HK-2 (cell line): ENCODE measurements around the gene HSPA12A.

Experiments used
- DNase-seq: peaks from one replicate; pipeline ENCODE4 v3.0.0-alpha.2; 2018; ENCODE audit not compliant: unreplicated experiment

Gene HSPA12A

DNA sequence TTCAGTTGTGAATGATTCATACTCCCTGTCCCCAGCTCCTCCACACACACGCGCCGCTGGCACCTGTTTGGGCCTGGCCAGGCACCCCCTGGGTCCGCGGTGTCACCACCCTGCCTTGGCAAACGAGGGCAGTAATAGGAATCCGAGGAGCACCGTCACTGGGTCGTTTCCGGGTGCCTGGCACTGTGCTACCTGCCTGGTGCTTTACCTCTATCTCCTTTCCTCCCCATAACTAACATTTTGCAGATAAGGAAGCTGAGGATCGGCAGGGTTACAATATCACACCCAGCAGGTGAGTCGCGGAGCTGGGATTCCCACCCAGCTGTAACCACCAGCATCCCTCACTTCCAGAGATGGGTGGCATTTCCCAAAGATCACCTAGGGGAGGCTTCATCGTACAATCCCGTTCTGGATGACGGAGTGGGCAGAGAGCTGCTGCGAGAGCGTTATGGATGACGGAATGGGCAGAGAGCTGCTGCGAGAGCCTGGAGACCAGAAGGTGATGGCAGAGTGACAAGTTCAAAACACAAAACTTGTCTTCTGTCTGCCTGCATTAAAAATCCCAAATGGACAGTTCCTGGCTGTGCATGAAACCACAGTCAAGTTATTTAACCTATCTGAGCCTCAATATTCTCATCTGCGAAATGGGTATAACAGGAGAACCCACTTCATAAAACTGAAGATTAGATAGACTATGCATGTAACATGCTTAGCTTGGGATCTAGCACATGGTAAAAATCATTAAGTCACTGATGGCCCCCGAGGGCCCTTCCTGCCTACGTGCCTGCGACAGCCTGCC is 1.1 kb upstream of the HSPA12A start:
- DNase-seq = no peak

DNA sequence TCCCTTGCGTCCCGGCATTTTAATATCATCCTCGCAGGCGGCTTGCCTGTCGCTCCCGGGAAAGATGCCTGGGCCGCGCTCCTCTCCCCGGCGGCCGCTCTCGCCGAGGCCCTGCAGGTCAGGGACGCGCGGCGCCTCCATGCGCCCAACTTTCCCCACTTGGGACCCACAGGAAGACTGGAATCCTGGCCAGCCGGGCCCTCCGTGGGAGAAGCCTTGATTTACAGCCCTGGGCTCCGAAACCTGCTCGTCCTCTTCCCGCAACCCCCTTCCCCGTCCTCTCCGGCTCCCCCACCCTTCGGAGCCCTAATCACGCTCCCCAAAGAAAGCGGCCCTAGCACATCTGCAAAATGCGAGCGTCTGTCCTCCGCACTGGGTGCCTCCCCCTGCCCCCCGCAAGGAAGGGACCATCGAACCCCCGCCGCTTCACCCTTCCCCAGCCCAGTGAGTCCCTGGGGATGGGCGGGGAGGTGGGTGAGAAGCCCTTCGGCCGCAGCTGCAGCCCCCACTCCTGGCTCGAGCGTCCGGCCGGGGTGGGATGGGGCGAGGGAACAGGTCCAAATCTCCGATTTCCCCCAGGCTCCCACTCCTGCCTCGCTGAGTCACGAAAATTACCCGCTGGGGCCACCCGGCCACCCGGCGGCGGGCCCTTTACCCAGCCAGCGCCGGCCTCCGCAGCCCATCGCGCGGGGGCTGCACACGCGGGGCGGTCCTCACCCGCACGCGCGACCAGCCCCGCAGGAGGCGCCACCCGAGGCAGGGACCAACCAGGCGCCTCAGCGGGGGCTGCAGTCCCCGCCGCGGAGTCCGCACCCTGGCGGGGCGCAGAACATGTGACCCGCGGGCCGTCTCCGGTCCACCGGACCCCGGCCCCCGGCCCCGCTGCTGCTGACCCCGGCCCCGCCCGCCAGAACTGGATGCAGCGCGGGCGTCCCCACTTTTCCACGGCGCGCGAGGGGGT is 695 bp downstream of the HSPA12A start:
- DNase-seq = peak; percentile 55

DNA sequence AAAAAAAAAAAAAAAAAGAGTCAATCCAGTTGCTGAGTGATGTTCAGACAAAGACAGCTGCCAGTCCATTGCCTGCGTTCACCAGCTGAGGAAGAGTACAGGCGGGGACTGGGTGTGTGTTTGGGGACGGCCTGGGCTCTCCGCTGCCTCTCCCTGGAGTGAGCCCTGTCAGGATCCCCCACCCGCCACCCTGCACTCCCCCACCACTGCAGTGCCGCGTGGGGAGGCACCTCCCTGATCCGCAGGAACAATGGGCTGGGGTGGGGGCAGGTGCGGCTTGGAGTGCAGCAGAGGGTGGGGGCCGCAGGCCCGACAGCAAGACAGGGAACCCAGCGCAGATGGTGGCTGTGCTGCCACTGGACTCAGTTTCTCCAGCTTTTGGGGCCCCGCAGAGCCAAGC is 1.4 kb downstream of the HSPA12A start:
- no peak for DNase-seq

DNA sequence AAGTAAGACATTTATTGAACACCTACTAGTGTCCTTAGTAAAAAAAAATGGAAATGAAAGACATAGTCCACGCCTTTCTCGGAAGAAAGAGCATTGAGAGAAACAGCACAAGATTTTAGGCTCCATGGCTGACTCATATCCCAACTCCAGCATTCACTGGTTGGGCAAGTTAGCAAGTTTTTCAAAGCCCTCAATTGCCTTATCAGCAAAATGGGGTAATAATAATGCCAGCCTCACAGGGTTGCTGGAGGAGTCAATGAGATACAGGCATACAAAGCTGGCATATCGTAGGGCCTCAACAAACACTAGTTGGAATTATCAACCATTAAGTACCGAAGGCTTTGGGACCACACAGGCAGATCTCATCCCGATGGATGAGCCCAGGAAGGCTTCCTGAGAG is 4.0 kb downstream of the HSPA12A start:
- DNase-seq = no peak

DNA sequence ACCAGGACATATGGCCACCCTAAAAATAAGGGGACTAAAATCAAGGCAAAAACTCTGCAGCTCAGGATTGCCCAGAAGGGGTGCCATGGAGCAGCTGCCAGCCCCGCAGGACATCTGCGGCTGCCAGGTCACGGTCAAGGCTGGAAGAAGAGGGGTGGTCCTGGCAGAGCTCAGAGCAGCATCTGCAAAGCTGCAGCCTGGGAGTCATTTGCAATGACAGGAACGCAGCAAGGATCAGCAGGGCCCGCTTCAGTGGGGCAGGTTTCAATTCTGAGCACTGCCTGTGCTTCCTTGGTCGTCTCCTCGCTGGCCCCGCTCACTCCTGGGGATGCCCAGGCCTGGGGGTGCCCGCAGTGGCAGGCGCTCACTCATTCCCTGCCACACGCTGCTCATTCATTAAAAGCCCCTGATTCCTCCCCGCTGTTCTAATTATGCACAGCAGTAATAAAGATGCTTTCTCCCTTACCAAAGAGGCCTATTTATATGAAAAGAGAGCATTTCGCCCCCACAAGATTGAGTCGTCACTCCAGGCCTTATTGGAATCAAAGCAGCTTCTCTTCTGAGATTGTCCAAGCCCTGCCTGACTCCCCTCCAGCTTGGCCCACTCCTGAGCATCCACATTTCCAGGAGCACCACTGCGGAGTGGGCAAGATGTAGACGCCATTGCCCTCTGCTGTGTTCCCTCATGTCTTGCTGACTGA is 4.6 kb downstream of the HSPA12A start:
- DNase-seq = no peak

DNA sequence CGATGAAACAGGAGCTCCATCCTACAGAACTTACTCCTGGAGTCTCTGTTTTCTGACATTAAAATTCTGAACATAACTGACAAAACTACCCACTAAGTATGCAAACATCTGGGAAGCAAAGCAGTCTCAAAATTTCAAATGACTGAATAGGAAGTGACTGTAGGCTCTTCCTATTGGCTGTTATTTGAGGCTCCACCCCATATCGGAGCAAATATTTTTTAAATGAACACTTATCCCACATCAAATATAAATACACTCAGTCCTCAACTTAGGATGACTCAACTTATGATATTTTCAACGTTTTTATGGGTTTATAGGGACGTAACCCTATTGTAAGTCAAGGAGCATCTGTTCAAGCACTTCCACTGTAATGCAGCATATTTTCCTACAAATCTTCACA is 8.8 kb downstream of the HSPA12A start:
- DNase-seq = no peak

DNA sequence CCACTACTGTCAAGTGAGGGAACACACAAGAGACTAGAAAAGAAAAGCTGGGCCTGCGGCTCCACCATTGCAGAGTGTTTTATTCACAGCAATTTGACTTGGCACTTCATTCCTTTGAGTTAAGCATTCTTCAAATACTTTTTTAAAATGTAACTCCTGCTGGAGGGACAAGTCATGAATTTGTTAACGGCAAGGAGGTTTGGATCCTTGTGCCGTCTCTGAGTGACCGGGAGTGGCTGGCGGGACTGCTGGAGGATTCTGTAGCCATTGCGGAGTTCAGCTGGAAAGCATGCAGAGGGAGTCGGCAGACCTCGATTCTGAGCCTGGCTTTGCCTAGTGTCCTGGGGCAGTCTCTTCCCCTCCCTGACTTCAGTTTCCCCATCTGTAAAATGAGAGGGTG is 9.8 kb downstream of the HSPA12A start:
- no peak for DNase-seq

DNA sequence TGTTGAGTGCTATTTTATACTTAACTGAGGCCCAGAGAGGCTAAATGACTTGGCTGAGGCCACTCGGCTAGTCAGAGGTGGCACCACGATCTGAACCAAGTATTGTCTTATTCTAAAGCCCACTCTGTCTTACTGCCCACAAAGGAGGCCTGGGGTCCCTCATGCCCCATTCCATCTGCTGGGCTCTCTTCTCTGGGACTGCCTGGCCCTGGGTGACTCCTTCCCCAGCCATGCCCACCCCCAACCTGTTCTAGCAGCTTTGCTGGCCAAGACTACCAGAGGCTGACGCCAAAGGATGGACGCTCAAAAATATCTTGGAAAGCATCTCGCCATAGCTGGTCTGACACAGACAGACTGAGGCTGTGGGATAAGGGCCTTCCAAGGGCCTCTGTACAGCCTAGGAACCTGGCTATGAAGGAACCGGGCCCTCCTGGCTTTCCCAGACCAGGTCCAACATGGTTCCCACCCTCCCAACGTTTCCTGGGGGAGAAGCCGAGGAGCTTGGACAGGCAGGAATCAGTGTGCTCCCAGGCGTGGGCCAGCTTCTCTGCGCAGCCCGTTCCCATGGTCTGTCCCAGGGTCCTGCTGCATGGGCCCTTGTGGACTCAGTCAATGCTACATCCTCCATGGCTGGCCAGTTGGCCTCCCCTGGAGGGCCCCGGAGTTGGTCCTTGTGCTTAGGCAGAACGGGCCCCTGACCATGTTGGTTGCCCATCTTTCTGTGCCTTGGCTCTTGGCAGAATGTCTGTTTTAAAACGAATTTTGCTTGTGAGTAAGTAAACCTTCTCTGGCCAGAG is 11.7 kb downstream of the HSPA12A start:
- DNase-seq = no peak

DNA sequence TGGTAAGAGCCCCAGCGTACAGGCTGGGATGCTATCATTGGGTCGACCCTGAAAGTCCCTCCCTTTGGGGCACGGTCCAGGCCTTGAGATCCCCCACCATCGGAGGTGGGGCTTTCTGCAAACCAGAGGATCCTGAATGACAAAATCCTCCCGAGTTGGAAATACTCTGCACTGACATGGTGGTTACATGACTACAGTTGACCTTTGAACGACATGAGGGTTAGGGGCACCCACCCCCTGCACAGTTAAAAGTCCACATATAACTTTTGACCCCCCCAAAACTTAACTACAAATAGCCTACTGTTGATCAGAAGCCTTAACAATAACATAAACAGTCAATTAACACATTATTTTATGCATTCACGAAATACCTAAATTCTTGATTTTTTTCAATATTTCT is 13.1 kb downstream of the HSPA12A start:
- no peak for DNase-seq

DNA sequence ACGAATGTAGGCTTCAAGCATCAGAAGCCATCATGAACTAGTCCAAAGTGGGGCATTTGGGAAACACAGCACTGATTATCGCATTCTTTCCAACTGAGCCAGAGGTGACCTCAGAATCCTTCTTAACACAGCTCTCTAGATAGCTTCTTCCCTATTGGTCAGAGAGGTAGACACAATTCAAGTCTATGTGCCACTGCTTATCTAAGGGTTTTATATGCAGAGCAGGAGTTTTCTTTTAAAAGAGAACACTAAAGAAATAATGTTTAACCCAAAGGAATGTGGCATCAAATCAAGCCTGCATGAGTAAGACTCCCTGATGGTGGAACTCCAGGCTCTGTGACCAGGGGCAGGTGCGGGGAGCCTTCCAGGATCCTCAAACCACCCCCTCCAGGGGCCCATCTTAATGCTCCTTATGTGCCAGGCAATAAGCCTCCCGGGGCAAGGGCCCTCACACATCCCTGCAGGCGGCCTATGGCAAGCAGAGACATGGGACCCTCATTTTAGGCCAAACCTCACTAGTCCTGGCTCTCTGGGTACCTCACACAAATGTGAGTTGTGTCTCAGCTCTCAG is 13.8 kb downstream of the HSPA12A start:
- DNase-seq = peak; percentile 60

DNA sequence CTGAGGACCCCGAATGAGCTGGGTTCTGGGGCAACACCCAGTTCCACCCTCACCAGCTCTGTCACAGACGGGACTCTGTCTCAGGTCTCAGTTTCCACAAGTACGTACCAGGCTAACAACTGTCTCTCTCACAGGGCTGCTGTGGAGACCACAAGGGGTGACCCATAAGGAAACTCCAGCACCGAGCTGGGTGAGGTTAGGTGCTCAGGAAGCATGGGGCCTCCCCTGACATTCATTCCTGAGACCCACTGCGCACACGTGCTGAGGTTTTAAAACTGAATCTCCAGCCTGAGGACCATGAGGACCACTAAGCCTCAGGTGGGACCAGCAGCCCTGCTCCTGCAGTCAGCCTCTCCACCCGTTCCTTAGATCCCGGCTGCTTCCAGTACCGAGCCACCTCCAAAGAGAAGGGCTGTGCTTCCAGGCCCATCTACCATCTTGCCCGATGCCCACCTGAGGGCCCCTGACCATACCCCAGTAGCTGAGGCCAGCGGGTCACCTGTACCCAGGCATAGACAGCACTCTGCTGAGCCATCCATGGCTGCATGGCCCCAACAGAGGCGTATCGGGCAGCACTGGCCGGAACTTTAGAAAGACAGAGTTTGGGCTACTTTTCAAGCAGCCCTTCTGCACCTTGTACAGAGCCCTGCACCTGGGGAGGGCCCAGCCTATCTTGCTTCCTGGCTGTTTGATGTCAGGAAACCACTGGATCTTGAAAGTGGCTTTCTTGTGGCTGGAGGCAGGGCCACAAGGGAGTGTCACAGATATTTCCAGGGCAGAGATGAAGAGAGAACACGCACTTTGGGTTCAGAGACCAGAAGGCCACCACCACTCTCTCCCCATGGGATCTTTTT is 18.7 kb downstream of the HSPA12A start:
- DNase-seq = no peak

DNA sequence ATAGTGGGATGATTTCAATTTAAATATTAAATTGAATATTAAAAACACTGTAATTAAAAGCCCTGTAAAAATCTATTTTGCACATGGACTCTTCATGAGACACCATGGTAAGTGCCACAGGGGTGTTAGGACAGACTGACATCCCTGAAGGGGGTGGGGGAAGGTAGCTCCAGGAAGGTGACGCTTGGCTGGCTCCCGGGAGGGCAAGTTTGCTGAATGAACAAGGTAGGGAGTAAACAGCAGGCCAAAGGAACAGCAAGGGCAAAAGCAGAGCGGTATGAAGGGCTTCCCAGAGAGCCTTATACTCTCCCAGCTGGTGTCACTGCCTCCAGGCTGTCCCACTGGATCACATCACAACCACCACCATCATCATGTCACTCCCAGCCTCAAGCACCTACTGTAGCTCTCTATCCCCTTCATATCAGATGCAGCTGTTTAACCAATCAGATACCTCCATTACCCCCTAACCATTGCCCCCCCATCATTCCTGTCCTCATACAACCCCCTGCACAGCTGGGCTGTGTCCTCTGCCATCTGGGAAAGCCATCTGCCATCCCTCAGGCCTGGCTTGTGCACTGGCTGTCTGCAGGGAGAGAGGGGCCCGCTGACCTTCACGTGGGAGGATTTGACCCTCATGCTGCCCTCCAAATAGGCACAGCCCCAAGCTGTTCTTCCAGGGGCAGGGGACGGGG is 19.5 kb downstream of the HSPA12A start:
- DNase-seq = no peak

DNA sequence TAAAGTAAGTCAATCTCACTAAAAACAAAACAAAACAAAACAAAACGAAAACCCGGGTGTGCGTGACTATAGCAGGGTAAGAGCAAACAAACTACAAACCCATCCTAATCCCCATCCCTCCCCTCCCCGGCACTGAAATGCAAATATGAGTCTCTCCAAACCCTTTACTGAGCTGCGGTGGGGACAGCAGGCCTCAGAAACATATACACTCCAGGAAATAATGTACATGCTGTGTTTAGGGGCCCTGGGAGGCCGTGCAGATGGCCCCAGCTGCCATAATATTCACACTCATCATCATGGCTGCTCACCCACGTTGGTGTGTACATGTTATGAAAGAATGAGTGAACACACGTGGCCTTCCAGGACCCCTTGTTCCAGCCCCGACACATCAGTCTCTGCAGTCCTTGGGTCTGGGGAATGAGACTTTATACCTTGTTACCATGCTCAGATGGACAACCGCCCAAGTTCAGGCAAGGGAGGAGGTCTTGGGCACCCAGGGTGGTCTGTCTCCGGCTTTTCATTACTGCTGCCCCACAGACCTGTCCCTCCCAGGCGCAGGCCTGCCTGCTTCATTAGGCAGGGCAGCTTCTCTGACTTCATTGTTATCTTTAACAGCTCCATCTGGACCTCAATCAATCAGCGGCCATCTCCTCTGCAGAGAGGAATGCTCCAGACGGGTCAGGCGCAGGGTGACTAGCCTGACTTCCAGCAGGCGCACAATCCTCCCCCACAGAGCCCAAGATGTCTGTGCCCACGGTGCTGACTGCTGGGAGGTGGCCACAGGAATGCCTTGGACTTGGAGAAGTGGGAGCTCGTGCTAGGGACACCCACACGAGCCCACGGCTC is 20.6 kb downstream of the HSPA12A start:
- DNase-seq = peak; percentile 80

DNA sequence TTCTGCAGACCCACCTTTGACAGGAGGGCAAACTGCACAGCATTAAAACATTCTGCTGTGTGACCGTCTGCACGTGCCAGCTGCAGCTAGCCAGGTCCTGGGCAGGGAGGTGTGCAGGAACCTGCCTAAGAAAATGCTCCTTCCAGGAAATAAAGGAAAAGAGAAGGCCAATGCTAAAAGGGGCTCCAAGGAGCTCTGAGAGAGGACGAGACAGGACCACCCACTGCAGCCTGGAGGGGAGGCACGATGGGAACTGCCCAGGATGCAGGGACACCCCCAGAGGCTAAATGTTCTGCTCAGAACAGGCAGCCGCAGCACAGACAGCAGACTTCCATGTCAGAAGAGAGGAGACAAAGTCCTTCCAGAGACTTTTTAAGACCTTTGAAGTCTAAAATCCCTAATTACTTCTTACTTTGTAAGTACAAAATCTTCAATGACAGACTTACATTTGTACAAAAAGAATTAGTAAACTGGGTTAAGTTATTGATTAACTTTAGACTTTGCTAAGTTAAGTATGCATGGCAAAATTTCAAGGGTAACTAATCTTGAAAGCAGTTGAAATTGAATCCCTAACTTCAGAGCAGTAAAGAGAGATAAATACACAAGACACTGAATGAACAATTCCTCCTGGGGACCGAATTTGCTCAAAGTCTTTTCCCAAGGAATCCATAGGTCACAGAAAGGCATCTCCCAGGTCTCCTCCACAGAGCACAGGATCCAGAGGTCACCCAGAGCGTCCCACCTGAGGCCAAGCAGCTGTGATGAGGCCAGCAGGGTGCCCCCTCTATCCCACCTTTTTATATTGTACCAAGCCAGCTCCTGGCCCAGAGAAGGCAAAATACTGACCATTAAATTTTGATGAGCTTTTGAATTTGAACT is 21.5 kb downstream of the HSPA12A start:
- no peak for DNase-seq

DNA sequence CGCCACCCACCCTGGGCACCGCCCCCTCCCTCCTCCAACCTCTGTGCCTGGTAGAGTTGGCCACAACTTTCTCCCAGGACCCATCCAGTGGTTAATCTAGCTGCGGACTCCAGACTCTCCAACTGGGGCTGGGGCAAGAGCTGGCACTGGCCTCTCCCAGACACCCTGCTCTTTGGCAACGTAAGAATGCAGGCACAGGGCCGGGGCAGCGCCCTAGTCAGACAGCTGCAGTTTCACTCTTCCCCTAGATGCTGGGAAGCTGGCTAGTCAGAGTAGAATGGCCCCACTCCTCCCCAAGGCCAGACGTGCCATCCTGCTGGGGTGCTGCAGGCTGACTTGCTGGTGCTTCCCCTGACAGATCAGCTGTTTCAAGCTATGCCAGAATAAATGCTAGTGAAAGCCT is 22.1 kb downstream of the HSPA12A start:
- no peak for DNase-seq

DNA sequence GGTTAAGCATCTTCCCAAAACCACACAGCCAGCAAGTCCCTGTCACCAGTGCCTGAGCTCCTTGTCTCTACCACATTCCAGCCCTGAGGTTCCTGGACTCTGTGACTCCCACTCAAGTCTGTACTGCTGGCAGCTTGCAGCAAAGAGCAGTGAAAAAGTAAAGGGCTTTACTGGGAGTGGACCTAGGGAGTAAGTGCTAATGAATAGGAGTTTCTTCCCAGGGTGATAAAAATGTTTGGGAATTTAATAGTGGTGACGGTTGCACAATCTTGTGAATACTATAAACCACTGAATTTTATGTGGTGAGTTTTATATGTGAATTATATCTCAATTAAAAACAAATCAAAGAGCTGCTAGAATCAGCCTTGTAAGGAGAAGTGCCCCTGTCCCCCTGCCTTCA is 22.6 kb downstream of the HSPA12A start:
- no peak for DNase-seq

DNA sequence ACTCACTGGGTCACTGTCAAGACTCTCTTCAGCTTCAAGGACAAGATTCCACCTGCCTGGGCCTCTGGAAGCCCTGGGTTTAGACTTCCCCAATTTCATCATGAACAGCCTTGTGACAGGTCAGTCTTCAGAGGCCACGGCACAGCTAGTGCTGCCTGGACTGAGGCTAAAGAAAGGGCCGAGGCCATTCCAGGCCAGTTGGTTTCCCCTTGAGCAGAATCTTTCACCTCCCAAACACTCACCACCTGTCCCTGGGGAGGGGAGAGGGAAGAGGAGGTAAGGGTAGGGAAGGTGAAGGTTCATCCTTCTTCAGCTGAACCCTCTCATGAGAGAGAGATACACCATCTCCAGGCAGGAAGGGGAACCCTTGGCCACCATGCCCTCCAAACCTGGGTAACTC is 24.3 kb downstream of the HSPA12A start:
- no peak for DNase-seq

DNA sequence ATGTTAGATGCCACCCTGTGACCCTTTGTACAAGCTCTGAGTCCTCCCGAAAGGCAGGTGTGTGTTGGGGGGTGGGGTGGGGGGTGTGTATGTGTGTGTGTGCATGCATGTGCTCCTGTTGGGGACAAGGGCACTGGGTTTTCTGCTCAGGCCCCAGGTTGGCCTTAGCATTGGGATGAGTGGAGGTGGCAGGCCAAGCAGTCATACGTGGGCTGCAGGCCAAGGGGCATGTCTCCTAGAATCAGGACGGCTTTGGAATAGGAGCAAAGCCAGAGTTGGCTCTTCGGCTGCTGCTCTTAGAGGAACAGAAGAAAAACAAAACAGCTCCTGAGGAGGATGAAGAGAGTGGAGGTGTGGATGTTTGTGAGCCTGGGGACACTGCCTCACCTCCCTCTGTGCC is 26.0 kb downstream of the HSPA12A start:
- no peak for DNase-seq
